Endothelial cell of umbilical vein (primary cell): ENCODE data around the gene ACADVL. TPM values are rescaled to one million over a fixed set of nuclear protein-coding genes. Genes with fewer than 3 reads are reported as not detected.
A peak's percentile ranks its signal among the peaks of the same experiment; 100 is the strongest.

Source experiments
- BruUV-seq: library from RNA; stranded (reverse); fragments of 400-500 nt; replicated peaks from 2 replicates; lab custom pipeline; 2021; lab: Mats Ljungman, UMichigan
- CTCF ChIA-PET: fragments of 300-600, 350-600 bp; sonication (Branson Sonifier 250); formaldehyde crosslinking; loops from one replicate; lab custom pipeline; 2021; ENCODE audit warnings: antibody characterized with exemption, inconsistent platforms; lab: Charles Lee
- POLR2A ChIA-PET: fragments of 300-600, 350-600 bp; sonication (Branson Sonifier 250); formaldehyde crosslinking; loops from one replicate; lab custom pipeline; 2021; ENCODE audit warnings: antibody characterized with exemption, inconsistent platforms; lab: Charles Lee
- DNase-seq: peaks from one replicate; pipeline ENCODE4 v3.0.0-alpha.2; 2011; ENCODE audit warnings: low read depth, low spot score
- FAIRE-seq: peaks from 2 replicates; lab custom pipeline; 2011; peaks lifted over from hg19 to GRCh38; lab: Jason Lieb, UNC
- H2AFZ ChIP-seq: 2 replicates; pipeline ENCODE4 v1.6.0; 2012; ENCODE audit warnings: low read depth, low read length, control low read depth, inconsistent platforms
- H3K27ac ChIP-seq: 2 replicates; pipeline ENCODE4 v1.5.1; 2011; ENCODE audit warnings: low read depth, mild to moderate bottlenecking, control low read depth, low read length, moderate library complexity; ENCODE audit not compliant: insufficient read depth
- H3K27me3 ChIP-seq, 2 experiments: 2 replicates each; pipeline versions ENCODE4 v1.6.0 to v1.6.1; 2011; ENCODE audit warnings: low read length in 2 of 2, mixed read lengths in 1 of 2; ENCODE audit not compliant: control insufficient read depth in 2 of 2, insufficient read depth in 2 of 2
- H3K36me3 ChIP-seq, 2 experiments: 2 replicates in 1 of 2; 3 replicates in 1 of 2; pipeline ENCODE4 v1.5.1; 2011; ENCODE audit warnings: low read length in 2 of 2, mild to moderate bottlenecking in 1 of 2, moderate library complexity in 1 of 2; ENCODE audit not compliant: control insufficient read depth in 2 of 2, insufficient read depth in 2 of 2; ENCODE audit errors: extremely low read depth in 1 of 2
- H3K4me1 ChIP-seq: 3 replicates; pipeline ENCODE4 v1.5.1; 2011; ENCODE audit warnings: mild to moderate bottlenecking, low read length; ENCODE audit not compliant: control insufficient read depth, insufficient read depth; ENCODE audit errors: extremely low read depth
- H3K4me2 ChIP-seq: 2 replicates; pipeline ENCODE4 v1.6.1; 2011; ENCODE audit warnings: low read length, control low read depth, mixed read lengths; ENCODE audit not compliant: insufficient read depth
- H3K4me3 ChIP-seq, 3 experiments: fragments of 200-600 bp in 1 of 3; sonication (generic), shearing (Covaris generic) in 1 of 3; replicated peaks in 1 of 3; 2 replicates each; pipeline ENCODE4 v1.5.1; 2011 to 2016; ENCODE audit warnings: control low read depth in 3 of 3, low read length in 3 of 3, mild to moderate bottlenecking in 2 of 3, inconsistent platforms in 1 of 3, low read depth in 1 of 3, moderate library complexity in 1 of 3; ENCODE audit not compliant: insufficient read depth in 1 of 3
- H3K79me2 ChIP-seq: 2 replicates; pipeline ENCODE4 v1.6.0; 2012; ENCODE audit warnings: low read length, inconsistent platforms; ENCODE audit not compliant: control insufficient read depth, insufficient read depth
- H3K9ac ChIP-seq: replicated peaks from 2 replicates; pipeline ENCODE3; 2011; ENCODE audit warnings: low read length, control low read depth; ENCODE audit not compliant: insufficient read depth; ENCODE audit errors: extremely low read depth
- H3K9me1 ChIP-seq: replicated peaks from 3 replicates; pipeline ENCODE4 v1.6.0; 2011; ENCODE audit warnings: mild to moderate bottlenecking, low read length; ENCODE audit not compliant: control insufficient read depth, insufficient read depth; ENCODE audit errors: extremely low read depth
- H3K9me3 ChIP-seq: replicated peaks from 2 replicates; pipeline ENCODE4 v1.5.1; 2012; ENCODE audit warnings: low read length, inconsistent platforms; ENCODE audit not compliant: control insufficient read depth, insufficient read depth
- H4K20me1 ChIP-seq: replicated peaks from 2 replicates; pipeline ENCODE3; 2011; ENCODE audit warnings: mild to moderate bottlenecking, low read length; ENCODE audit not compliant: control insufficient read depth, insufficient read depth; ENCODE audit errors: extremely low read depth
- EZH2 ChIP-seq: IDR thresholded peaks from 2 replicates; pipeline ENCODE4 v1.6.1; 2012; ENCODE audit warnings: borderline replicate concordance, low read depth, mild to moderate bottlenecking, moderate library complexity, low read length, inconsistent platforms; ENCODE audit not compliant: severe bottlenecking
- JUN ChIP-seq: IDR thresholded peaks from 2 replicates; pipeline ENCODE4 v1.6.1; 2011; ENCODE audit warnings: borderline replicate concordance, low read depth; ENCODE audit not compliant: insufficient read length, insufficient read depth
- MYC ChIP-seq: IDR thresholded peaks from one replicate; pipeline ENCODE4 v1.6.1; 2011; ENCODE audit warnings: mild to moderate bottlenecking, low read depth, low read length
- POLR2A ChIP-seq: IDR thresholded peaks from 2 replicates; pipeline ENCODE4 v1.6.1; 2012; ENCODE audit warnings: low read depth, mild to moderate bottlenecking, control low read depth, low read length
- dilution Hi-C: fragments of 300-500 bp; cut with MboI; formaldehyde crosslinking; loops from one replicate; pipeline ENCODE4 v1.15.0; 2019; ENCODE audit warnings: low sequenced_read_pairs; ENCODE audit not compliant: extremely low pct_ligation_motif_present
- intact Hi-C: fragments of 100-400 bp; cut with micrococcal nuclease; formaldehyde crosslinking; loops from one replicate; pipeline ENCODE4 v1.10.0; 2022
- polyA plus RNA-seq, 4 experiments: library from polyadenylated mRNA; depleted of rRNA in 3 of 4; stranded (reverse) in 3 of 4; unstranded in 1 of 4; fragments of >200 nt; gene quantifications; 2 replicates each; pipeline versions ENCODE4 v1.2.1 to v1.2.3, GENCODE V29; 2011 to 2012; ENCODE audit warnings: missing spikeins in 1 of 4
- total RNA-seq: library from RNA; stranded (reverse); gene quantifications from 2 replicates; pipeline ENCODE4 v1.2.3, GENCODE V29; 2021
- TF ChIP-seq, protein P1 (sequence below): IDR thresholded peaks from 2 replicates; pipeline ENCODE4 v1.6.1; 2011; ENCODE audit not compliant: insufficient read depth, insufficient read length
- TF ChIP-seq, protein P2 (sequence below), 2 donors: IDR thresholded peaks; 1 replicate in 1 of 2; 2 replicates in 1 of 2; pipeline ENCODE4 v1.5.1; 2011; ENCODE audit warnings: low read length in 2 of 2, mild to moderate bottlenecking in 2 of 2, moderate library complexity in 2 of 2, control low read depth in 1 of 2, inconsistent platforms in 1 of 2, low read depth in 1 of 2; ENCODE audit not compliant: insufficient read depth in 1 of 2; ENCODE audit errors: extremely low read depth in 1 of 2

ACADVL gene
- total and polyA plus RNA-seq, 2 donors (not counting 3 experiments of a cell fraction or from before 2014, with no cell fraction given) = 308 to 376 TPM

DNA sequence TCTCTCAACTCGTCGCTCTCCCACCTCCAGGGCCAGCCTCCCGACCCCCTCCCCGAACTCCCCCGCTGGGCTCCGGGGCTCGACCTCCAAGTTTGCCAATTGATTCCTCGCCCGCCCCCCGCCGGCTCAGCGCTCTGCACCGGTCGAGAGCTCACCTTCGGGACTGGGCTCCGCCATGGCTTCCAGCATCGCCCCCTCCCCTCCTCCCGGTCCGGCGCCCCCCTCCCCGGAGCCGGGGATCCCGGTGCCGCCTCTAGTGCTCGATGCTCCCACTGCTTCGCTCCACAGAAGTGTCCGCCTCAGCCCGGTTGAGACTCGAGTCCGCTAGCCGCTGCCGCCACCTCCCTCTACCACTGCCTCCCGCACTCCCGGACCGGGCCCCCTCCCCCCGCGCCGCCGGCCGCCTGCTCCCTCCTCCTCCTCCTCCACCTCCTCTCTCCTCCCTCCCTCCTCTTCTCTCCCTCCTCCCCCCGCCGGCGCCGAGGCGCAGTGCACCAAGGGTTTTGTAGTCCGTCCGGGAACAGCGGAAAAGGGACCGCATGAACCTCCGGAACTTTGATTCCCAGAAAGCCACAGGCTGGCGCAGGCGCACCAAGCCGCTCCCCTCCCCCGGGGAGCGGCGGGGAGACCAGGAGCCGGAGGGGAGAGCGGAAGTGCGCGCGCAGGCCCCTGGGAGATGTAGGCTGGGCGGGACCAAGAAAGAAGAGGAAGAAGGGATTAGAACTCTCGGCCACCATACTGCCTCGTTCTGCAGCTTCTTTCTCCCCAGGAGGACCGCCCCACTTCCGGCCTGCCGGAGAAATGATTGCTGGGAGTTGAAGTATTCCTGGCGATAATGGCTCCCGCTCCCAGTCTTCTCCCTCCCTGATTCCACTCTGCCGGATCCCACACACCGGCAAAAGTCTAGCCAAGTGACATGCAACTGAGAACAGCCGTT is 19.6 kb downstream of the ACADVL start, which contains the start of gene PHF23:
TSS of gene PHF23 (minus strand) at position 367 of the 937 bp plus-strand sequence. CDS start at position 189, 178 bp downstream.
- H3K36me3 ChIP-seq = peaks cover 18 to 27% of the 10 kb centered on the region in 2 experiments
- no peaks in the 10 kb centered on the region for H3K27me3 ChIP-seq
- H3K4me1 ChIP-seq = peaks cover 35% of the 10 kb centered on the region
- no peak within 1 kb of the TSS for H2AFZ ChIP-seq
- no peaks in the 10 kb centered on the region for H3K9me1 ChIP-seq
- FAIRE-seq (peak; percentile 98), DNase-seq (peak; percentile 100)
- H3K9me3 ChIP-seq = no peaks in the 10 kb centered on the region
- TF ChIP-seq MYC (peak; percentile 30), POLR2A (peak; percentile 51), JUN (no peak), EZH2 (no peak)
- TF ChIP-seq, protein P1, sequence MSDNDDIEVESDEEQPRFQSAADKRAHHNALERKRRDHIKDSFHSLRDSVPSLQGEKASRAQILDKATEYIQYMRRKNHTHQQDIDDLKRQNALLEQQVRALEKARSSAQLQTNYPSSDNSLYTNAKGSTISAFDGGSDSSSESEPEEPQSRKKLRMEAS = no peak
- TF ChIP-seq, protein P2, sequence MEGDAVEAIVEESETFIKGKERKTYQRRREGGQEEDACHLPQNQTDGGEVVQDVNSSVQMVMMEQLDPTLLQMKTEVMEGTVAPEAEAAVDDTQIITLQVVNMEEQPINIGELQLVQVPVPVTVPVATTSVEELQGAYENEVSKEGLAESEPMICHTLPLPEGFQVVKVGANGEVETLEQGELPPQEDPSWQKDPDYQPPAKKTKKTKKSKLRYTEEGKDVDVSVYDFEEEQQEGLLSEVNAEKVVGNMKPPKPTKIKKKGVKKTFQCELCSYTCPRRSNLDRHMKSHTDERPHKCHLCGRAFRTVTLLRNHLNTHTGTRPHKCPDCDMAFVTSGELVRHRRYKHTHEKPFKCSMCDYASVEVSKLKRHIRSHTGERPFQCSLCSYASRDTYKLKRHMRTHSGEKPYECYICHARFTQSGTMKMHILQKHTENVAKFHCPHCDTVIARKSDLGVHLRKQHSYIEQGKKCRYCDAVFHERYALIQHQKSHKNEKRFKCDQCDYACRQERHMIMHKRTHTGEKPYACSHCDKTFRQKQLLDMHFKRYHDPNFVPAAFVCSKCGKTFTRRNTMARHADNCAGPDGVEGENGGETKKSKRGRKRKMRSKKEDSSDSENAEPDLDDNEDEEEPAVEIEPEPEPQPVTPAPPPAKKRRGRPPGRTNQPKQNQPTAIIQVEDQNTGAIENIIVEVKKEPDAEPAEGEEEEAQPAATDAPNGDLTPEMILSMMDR (IDR thresholded peaks at IDR 0.05; ENCODE audit: extremely low read depth in 1 of 2, insufficient read depth in 1 of 2, low read depth in 1 of 2, low read length in 2 of 2) = no peak
- intact Hi-C loops (loop anchor here (1.0 to 5.0 kb wide), 4 partner anchors 13 to 618 kb away; partner anchors contain the start of genes CYB5D1, ELP5, NAA38 and TMEM88), dilution Hi-C loops (no loop called here)
- ChIA-PET POLR2A (interaction anchor here (1.1 kb wide), 1 partner anchor 21 kb away, joined by 4 read pairs; no protein-coding TSS in a partner anchor), CTCF (interaction anchor here (0.9 to 3.4 kb wide), 6 partner anchors 15 to 194 kb away, joined by 3 to 34 read pairs (median 3); partner anchors contain the start of genes ACADVL, ACAP1 and DLG4)
- H3K9ac ChIP-seq = peak within 1 kb of the TSS; percentile 71
- no TSS peak for BruUV-seq
- H3K4me3 ChIP-seq = peak within 1 kb of the TSS; percentile 71 to 96 (median 83)
- H3K79me2 ChIP-seq = peaks cover 53% of the 10 kb centered on the region
- H3K27ac ChIP-seq = peak within 1 kb of the TSS; percentile 14
- H4K20me1 ChIP-seq = no peaks in the 10 kb centered on the region
- H3K4me2 ChIP-seq = peak within 1 kb of the TSS; percentile 81
